Amniotic stem cell (primary cell): Measurements from ENCODE around the gene CSMD2.

Source experiments
- DNase-seq: peaks from one replicate; lab custom pipeline; 2025; lab: John Stamatoyannopoulos, UW

Gene CSMD2

DNA sequence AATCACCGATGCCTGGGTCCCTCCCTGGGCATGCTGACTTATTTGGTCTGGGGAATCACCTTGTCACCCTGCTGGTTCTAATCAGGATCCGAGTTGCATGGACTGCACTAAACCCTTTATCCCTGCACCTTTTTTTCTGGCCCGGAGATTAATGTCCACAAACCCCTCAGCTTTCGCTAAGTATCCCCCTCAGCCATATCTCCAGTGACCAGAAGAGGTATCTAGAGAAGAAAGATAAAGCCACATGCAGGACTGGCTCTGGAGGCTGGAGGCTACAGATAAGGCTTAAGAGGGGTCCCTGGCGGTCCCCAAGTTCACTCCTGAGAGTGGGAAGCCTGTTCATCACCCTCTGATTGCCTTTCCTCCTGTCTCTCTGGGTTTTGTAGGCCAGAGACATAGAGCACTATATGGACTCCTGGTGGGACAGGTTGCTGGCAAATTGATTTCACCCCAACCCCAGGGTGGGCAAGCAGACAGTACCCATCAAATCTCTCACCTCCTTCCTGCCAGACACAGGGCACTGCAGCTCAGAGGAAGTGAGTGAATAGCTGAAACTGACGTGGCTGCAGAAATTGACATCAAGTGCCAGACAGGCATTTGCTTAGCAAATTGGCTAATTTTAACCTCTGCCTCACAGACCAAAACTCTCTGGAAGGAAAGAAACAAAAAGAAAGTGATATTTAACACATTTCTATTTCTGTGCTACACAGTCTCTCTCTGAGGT, 262.4 kb downstream of the CSMD2 start:
- DNase-seq = no peak

DNA sequence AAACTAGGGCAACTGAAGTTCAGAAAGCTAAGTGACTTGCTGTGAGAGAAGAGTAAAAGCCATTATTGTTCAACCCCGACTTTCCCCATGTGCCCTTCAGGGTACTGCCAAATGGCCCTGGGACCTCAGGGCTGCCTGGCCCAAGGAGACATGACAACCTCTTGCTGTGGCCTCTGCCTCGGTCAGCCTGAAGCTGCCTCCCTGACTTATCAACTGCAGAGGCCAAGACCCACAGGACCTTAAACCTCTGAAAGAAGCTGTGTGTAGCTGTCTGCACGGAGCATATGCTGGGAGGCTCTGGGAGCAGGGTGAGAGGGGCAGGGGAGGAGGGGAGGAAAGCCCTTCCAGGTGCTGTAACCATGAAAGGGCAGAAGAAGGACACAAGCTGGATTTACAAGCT, 265.3 kb downstream of the CSMD2 start:
- no peak for DNase-seq

DNA sequence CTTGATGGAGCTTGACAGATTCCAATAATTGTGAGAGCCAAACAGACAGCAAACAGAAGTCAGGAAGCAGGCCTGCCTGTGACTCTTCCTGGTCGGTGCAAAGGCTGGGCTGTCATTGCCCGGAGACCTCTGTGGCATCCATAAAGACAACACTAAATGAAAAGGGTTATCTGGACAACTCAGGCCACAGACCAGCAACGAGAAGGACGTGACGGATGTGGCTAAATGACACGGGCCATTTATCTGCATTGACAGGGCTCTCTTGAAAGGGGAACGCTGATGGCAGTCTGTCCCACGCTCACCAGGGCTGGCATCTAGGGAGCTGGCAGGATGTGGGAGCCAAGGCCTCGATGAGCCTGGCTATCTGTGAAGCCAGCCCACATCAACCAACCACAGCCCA, 266.1 kb downstream of the CSMD2 start:
- no peak for DNase-seq

DNA sequence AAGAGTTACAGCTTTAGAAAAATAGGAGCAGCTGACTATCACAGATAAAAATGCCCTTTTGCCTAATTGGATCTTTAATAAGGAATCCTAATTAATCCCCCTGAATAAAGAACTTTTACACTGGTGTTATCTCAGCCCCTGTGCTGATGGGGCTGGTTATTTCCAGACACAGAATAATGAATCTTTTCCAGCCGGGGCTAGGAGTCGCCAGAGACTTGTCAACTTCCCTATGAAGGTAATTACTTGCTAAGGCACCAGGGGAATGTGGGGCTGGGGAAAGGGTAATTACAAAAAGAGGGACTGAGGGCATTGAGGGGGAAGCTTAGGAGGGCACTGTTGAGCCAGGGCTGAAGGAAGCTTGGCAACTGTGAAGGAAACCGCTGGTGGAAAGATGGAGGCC, 266.6 kb downstream of the CSMD2 start:
- no peak for DNase-seq

DNA sequence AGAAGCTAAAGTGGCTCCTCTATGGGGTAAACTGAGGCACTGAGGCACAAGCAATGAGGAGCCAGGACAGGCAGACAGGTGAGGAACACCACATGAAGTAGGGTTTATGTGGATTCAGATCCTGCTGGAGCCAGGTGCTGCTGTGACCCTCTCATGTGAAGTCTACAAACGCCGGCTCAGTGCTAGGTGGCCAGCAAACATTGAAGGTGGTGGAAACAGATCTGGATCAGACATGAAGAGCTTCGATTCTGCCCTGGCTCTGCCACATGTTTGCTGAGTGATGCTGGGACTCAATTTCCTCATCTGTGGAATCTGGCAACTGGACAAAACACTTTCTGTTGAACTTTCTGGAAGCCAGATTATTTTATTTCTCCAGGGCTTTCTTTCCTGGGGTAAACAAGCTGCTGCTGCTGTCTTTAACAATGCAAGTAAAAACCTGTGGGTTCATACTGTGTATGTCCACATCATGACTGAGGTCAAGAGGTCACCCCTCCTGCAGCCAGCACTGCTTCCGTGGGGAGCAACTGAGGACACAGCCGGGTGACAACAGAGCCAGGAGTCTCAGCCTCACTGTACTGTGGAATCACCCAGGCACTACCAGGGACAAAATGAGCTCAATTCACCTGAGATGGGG, 267.8 kb downstream of the CSMD2 start:
- DNase-seq = no peak

DNA sequence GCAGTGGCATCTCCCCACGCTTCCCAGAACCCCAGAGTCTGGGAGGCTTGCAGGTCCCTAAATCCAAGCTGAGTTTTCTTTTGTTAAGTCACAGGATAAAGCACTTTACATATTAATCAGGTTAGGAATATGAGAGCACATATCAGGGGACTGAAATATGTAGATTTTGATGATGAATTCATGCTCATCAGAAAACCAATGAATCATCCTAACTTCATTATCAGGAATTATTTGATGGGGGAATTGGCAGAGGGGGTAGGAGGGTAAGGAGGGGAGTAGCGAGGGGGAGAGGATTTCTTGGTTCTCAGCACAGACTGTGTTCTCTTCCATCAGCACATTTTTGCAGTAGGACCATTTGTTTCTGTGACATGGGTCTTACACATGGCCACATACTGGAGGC, 269.1 kb downstream of the CSMD2 start:
- no peak for DNase-seq

DNA sequence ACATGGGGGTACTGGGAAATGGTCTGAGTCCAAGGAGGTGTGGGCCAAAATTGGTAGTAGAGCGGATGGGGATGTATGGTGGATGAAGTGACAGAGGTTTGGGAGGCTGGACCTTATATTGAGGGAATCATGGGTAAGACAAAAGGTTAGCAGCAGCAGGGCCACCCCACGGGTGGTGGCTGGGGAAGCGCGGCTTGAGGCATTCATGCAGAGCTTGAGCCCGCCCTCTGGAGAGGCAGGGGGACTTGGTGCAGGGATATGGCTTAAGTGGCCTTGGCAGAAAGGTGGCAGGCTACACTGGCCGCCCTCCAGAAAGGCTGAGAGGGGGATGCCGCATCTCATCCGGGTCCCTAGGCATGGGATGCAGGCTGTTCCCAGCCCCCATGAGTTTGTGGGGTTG, 269.6 kb downstream of the CSMD2 start:
- DNase-seq = no peak

DNA sequence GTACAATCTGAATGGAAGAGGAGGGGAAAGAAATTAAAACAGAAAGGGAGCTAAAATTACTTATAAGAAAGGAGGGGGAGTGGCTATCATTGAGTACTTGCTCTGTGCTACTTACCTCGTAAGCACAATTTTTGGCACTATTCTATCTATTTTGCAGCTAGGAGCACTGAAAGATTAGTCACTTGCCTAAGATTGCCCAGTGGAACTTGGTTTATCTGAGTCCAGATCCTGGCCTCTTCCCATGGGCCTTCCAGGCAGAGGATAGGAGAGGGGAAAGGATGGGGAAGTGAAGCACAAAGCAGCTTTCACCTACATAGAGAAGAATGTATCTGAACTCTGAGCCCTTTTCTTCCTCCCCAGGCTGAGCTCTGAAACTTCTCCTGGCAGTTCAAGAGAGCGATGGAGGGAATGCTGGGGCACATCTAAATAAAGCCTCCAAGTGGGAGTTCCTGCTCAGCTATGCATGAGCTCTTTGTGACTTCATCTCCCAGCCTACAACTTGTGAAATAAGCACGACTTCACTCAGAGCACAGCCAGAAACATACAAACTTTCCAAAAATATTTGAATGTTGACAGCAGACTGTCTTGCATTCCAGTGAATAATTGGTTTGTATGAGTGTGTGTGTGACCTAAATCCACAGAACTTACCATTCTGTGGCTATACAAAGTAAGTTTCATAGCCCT, 271.7 kb downstream of the CSMD2 start:
- no peak for DNase-seq

DNA sequence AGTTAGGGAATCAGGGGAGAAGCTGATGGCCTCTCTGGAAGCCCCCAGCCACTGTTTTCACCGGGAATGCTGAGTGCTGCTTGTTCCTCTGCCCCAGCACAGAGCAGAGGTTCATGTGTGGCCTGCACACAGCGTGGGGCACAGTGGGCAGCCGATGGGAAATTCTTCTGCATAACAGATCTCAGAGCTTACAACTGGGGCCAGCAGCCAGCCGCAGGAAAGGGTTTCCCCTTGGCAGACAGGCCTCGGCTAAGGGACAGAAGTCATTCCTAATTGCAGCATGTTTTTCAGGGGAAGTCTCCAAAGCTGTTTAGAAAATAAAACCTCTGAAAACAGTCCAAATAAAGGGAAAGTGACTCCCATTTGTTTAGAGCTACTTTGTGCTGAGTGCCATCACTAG, 278.5 kb downstream of the CSMD2 start:
- DNase-seq = no peak

DNA sequence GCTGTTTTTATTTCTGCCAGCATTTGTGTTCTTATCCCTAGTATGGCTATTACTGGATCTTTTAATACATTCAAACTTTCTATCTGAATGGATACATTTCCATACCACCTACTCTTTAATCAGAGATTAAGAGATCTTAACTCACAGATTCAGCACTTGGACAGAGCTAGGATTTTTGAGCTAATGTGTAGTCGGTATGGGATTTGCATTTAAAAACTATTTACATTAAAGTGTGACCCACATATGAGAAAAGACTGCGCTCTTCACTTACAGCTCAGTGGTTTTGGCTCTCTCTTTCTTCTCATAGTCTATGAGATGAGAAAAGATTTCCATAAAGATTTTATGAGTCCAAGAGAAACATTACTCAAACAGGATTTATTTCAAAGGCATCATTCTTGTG, 284.7 kb downstream of the CSMD2 start:
- DNase-seq = no peak

DNA sequence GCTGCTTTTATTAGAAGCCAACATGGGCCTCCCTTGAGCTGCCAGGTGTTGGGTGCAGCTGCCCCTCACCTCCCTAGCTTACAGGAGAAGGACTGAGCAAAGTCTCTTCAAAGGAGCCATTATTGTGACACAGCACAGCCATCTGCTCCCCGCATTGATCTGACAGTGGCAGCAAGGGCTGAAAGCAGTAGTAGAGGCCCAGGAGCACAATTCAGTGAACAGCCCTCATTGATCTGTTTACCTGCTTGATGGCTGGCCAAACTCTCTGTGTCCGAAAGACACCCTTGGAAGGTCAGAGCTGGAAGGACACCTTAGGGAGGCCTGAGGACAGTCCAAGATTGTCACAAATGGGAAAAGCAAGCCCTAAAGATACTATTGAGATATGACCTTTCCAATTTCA, 286.6 kb downstream of the CSMD2 start:
- no peak for DNase-seq

DNA sequence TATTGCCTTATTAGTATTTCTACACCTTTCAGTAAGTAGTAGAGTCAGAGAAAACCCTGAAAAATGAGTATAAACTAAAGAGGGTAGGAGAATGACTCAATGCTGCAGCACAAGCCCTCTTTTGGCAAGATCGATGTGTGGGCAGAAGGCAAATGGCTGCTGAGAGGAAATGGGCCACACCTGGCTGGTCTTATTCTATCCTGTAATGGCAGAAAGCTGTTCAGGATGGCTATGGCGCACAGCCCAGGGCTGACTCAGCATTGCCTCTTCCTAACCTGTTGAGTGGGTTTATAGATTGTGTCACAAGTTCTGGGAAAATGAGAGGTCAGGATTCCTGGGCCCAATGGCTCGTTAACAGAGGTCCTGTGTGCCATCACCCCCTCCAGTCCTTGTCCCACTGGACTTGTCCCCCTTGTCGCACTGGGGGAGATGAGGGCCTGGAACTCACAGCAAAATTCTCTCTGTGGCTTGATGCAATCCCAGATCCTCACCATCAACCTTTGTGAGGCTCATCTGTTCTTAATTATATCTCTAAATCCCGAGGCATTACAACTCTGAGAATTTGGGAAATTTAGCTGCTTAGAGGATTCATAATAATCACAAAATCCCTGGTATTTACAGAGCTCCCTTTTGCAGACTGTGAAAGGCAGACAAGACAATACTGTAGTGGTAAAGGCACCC, 287.9 kb downstream of the CSMD2 start:
- DNase-seq = no peak

DNA sequence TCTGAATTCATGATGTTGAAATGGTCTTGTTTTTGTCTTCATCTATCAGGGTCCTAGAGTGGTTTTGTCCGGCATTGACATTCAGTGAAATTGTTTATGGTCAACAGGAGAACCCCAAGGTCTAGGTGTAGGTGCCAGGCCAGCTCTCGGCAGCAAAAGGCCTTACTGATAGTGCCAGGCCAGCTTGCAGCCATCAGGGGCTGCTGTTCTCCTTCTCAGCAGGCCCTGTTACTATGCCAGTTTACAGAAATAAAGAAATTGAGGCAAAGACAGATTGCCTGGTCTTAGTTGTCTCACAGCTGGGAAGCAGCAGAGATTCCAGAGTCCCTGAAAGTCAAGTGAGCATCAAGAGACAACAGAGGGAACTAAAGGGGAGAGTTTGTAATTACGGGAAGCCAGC, 289.2 kb downstream of the CSMD2 start:
- no peak for DNase-seq

DNA sequence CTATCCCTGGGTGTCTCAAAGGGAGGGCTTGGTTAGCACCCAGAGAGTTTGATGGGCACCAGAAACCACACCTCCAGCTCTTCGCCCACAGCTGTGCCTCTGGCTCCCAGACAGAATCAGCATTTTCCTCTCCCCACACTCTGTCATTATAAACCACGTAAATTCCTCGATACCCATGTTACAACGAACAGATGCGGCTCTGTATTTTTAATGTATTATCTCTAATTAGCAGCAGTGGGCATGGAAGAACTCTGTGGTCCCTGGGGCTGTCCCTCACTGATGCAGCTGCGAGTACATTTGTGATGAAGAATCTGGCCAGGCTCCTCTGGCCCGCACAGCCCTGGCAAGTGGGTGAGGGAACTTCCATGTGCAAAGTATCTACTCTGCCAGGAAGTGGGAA, 290.4 kb downstream of the CSMD2 start:
- DNase-seq = no peak

DNA sequence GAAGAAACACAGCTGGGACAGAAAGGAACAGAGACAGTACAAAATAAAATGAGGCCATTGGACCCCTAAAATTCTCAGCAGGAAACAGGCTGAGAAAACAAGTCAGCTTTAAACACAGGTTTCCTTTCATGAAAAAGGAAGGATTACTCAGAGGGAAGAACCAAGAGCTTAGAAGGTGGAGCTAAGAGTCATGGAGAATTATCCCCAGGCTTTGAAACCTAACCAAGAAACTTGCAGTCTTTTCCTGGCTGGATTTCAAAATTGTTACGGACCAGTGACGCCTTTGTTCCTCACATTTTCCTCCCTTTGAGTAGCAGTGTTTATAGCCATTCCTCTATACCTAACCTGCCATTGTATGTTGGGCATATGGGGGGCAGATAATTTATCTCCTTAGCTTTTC, 292.3 kb downstream of the CSMD2 start:
- no peak for DNase-seq

DNA sequence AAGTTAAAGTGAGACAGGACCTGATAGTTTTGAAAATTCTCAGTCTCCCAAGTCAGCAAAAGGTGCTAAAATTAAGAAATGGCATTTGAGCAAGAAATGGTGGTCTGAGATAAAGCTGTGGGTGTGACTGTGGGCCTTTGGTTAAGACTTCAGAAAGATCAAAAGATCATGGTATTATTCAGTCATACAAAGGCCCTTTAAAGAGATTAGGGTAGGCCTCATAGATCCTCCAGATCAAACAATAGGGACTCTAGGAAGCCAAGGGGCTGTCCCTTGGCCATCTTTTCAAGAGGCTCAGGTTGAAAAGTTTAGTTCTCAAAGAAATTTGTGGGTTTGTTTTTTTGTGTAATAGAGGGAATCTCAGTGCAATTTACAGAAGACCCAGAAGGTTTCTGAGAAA, 292.8 kb downstream of the CSMD2 start:
- no peak for DNase-seq

DNA sequence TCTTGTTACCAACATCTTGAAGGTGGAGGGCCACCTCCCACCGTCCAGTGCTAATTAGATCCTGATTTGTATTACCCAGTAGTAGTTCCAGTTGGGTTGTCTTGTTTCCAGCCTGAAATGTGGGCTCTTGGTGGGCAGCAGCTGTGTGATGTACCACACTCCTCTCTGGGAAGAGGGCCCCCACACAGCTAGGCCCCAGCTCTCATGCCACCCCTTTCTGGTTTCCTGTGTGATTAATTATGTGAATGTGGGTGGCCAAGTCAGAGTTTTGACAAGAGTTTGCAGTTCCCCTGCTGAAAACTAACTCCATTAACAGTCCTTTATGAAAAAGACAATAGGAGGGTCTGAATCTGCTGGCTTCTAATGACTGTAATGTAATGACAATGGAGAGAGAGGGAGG, 297.3 kb downstream of the CSMD2 start:
- DNase-seq = no peak

DNA sequence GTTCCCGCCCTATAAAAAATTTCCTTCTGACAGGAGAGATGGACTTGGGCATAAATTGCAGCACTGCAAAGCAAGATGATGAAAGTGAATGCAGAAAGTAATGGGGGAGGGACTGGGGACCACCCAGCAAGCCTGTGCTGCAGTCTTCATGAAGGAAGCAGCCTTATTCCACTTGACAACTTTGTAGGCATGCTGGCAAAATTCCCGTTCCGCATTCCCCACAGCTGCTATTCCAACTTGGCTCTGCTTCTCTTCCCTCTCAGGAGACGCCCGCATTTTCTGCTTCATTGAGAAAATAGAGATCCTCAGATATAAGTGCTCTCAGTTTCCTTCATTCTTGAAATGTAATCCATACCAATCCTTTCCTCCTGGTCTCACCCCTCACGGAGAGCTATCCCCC, 298.7 kb downstream of the CSMD2 start:
- DNase-seq = no peak

DNA sequence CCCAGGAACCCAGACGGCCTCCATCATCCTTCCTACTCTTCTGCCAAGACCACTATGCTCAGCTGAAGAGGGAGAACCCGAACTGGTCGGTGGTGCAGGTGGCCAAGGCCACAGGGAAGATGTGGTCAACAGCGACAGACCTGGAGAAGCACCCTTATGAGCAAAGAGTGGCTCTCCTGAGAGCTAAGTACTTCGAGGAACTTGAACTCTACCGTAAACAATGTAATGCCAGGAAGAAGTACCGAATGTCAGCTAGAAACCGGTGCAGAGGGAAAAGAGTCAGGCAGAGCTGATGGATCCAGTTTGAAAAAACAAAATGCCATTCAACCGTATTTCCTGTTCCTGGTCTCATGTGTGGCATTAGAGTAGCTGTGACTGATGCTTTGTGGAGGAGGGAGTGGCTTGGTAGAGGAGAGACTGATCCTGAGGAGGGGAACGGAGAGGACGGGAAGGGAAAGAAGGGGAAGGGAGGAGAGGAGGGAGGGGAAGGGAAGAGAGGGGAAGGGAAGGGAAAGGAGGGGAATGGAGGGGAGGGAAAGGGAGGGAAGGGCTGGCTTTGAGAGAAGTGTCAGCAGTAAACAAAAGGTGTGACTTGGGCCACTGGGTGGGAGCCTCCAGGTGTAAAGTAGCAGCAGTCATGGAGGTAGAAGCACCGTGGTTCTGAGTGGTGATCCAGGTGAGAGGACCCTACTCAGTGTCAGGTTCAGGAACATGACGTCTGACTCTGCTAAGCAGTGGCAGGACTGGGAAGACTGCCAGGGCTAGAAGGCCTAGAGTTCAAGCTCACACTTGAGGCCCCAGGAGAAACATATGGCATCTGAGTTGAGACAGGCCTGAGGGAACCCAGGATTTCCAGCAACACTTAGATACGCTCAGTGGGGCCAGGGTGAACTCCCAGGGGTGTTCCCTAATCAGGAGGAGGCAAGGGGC, 300.3 kb downstream of the CSMD2 start:
- DNase-seq = no peak

DNA sequence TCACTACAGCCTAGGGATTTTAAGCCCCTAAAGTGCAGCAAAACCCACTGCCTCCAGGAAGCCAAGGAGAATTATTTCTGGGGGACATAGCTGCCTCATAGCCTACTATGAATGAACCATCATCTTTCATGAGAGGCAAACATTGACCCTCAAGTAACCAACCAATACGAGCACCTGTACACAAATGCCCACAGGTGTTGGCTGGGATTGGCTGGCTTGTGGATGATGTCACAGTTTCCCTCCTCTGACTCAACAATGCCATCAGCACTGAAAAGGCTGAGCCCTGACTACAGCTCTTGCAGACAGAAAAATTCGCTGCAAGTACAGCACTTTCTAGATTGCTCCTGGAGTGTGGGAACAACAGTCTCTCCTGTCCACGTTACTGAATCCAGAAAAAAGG, 301.3 kb downstream of the CSMD2 start, which contains the start of gene HMGB4:
Gene HMGB4, plus strand, starts transcription at position 301 of the 400 bp plus-strand sequence. CDS start 113 bp downstream, outside the sequence.
- DNase-seq = no peak

DNA sequence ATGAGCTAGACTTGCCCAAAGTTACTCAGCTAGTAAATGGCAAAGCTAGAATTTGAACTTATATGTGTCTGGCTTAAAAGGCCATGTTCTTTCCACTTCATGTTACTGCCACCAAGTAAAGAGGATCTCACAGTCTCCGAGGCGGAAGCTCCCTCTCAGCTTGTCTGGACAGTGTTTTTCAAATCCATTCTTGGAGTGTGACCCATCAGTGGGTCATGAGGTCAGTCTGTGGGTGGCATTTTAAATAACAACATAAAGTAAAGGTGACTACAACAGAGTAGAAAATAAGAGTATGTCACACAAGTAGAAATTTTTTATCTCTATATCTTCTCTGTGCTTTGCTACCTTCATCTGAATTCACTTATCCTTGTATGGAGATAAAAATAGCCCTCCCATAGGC, 304.4 kb downstream of the CSMD2 start:
- no peak for DNase-seq

DNA sequence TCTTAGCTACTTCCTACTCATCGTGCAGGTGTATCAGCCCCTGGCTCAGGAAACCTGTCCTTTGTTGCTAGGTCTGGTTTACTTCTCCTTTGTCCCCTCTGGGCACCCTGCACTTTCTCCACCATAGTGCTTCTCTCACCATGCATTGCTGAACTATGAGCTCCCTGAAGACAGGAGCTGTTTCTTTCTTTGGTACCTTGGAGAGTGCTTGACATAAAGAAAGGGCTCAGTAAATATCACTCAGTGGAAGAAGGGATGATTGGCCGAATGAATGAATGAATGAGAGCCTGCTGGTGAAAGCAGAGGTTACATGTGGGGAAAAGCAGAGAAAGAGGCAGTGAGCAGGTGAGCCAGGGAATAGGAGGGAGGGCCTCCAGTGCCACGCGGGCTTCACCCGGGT, 310.9 kb downstream of the CSMD2 start:
- DNase-seq = no peak
